Peyer's patch (tissue), 4 donors: ENCODE results near the gene IL33.

ENCODE experiments used
- CTCF ChIP-seq, 6 experiments: fragments of 450-650 bp in 4 of 6; fragments of 200-600 bp in 2 of 6; sonication (generic) in 1 of 6; IDR thresholded peaks; one replicate each; pipeline ENCODE4 v1.5.1; 2017 to 2019; ENCODE audit warnings: antibody characterized with exemption in 6 of 6, mild to moderate bottlenecking in 3 of 6, moderate library complexity in 1 of 6
- POLR2A ChIP-seq, 2 donors: fragments of 450-650 bp; IDR thresholded peaks; one replicate each; pipeline ENCODE4 v1.5.1; 2017; ENCODE audit warnings: antibody characterized with exemption in 2 of 2, mild to moderate bottlenecking in 2 of 2, moderate library complexity in 2 of 2

DNA sequence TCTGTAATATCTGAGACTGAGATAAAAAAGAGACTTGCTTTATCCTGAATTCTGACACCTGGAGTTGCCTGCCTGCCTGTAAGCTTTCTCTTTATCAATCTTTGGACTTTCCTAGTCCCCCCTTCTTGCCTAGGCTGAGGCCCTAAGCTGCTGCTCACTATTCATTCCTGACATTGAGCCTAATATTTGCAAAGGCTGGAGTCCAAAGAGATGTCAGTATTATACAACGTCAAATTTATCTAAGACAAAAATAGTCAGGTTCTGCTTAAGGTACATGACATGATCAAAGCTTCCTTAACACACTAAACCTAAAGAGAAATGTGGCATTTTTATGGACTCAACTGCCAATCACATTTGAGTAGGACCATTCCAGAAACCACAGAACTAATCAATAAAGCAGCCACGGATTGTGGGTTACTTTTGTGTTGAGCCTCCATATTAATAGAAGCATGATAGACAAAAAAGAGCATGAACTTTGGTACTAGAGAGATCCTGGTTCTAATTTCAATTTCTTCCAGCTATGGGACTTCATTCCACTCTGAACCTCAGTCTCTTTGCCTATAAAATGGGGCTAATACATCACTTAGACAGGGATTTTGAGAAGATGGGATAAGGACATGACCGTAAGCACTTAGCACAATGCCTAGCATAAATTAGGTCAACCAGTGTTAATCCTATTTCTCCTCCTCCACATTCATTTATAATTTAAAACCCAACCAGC, 56.1 kb downstream of the IL33 start:
- TF ChIP-seq CTCF (IDR thresholded peaks at IDR 0.05) (no peak), POLR2A (IDR thresholded peaks at IDR 0.05) (no peak)
